ENCODE results near the gene CHRNB1. TPM values are rescaled to one million over a fixed set of nuclear protein-coding genes. Genes with fewer than 3 reads are reported as not detected.

The CHRNB1 gene
- total RNA-seq, 2 experiments from 2014 or later: 1.6 to 2.2 TPM

DNA sequence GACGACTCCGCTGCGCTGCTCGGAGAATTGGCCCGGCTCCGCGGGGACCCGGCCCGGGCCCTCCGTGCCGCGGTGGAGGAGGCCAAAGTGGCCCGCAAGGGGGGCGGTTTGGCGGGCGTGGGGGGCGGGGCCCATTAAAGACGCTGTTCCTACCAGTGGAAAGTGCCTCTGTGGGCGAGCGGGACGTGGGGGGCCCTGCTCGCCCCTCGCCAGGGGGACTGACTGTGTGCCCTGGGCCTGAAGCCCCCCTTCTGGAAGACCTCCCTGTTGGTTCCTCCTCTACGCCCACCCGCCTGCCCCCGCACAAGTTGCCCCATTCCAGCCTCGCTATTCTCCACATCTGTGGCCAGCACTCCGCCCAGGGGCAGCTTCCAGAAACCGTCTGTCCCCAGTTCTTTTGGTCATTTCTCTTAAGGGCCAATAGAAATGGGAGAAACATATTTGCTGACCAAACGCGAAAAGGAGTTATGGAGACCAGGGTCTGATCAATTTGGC lies 7.4 kb upstream of the CHRNB1 start:
- POLR2A ChIA-PET: interaction anchor here (0.9 to 9.0 kb wide), 23 partner anchors 10 to 392 kb away, joined by 3 to 156 read pairs (median 10); partner anchors contain the start of genes MPDU1, PLSCR3, POLR2A and SAT2
- TF ChIP-seq CTCF (IDR thresholded peaks at IDR 0.05): no peak
- H3K4me1 ChIP-seq (ENCODE audit: insufficient read depth, low read length): peaks cover 60% of the 10 kb centered on the region

GRCh38 chr17:7437950-7438614 lies 6.8 kb upstream of the CHRNB1 start:
- DNase-seq: peak in 13 of 14 experiments; percentile 23 to 83 (median 59)
- peaks cover 60% of the 10 kb centered on the region for H3K4me1 ChIP-seq (ENCODE audit: insufficient read depth, low read length)
- peak overlapping the region; percentile 85 for H3K4me3 Mint-ChIP-seq
- H3K36me3 ChIP-seq (ENCODE audit: insufficient read depth, low read length): no peaks in the 10 kb centered on the region
- H3K4me1 Mint-ChIP-seq (ENCODE audit: low read depth): peaks cover 48% of the 10 kb centered on the region
- H3K27me3 ChIP-seq (ENCODE audit: control insufficient read depth in 1 of 2, insufficient read depth in 2 of 2, low read length in 2 of 2): peaks cover 38 to 47% of the 10 kb centered on the region in 2 experiments
- no peak for ATAC-seq (ENCODE audit: poor library complexity)
- no peak overlapping the region for H3K27ac ChIP-seq (ENCODE audit: low read depth in 1 of 2, low read length in 2 of 2)
- peak overlapping the region; percentile 43 for H3K27ac Mint-ChIP-seq
- no peak for TF ChIP-seq CTCF (IDR thresholded peaks at IDR 0.05)
- peaks cover 44% of the 10 kb centered on the region for H3K27me3 Mint-ChIP-seq
- H3K36me3 Mint-ChIP-seq (ENCODE audit: low read depth): peaks cover 4% of the 10 kb centered on the region
- POLR2A ChIA-PET: interaction anchor here (0.6 to 9.0 kb wide), 7 partner anchors 17 to 249 kb away, joined by 3 to 156 read pairs (median 4); partner anchors contain the start of genes GABARAP, POLR2A, SLC35G6 and TP53
- peak overlapping the region; percentile 39 for H3K4me3 ChIP-seq (ENCODE audit: low read length)
- intact Hi-C loops (cut with DNase I, micrococcal nuclease): loop anchor here (1.0 to 10.0 kb wide), 11 partner anchors 41 to 391 kb away; partner anchors contain the start of genes CTDNEP1 (in 1 of the 2), EIF5A (in 1 of the 2), ELP5 (in 1 of the 2) and KCTD11 (in 1 of the 2)
- no peaks in the 10 kb centered on the region for H3K9me3 Mint-ChIP-seq
- CTCF ChIA-PET: interaction anchor here (1.7 to 4.8 kb wide), 8 partner anchors 17 to 123 kb away, joined by 3 to 61 read pairs (median 36); partner anchors contain the start of genes POLR2A, SENP3, TMEM95 and ZBTB4
- H3K9me3 ChIP-seq (ENCODE audit: control insufficient read depth in 1 of 2, insufficient read depth in 1 of 2, low read length in 2 of 2): peaks cover 0 to 12% of the 10 kb centered on the region in 2 experiments

More for the DNA sequence above, 7.4 kb upstream of the CHRNB1 start:
- Mint-ChIP-seq H3K36me3 (ENCODE audit: low read depth) (peaks cover 4% of the 10 kb centered on the region), H3K4me1 (ENCODE audit: low read depth) (peaks cover 48% of the 10 kb centered on the region), H3K9me3 (no peaks in the 10 kb centered on the region), H3K27ac (peak overlapping the region; percentile 43), H3K4me3 (peak overlapping the region; percentile 85), H3K27me3 (peaks cover 38% of the 10 kb centered on the region)
- peaks cover 0 to 12% of the 10 kb centered on the region in 2 experiments for H3K9me3 ChIP-seq (ENCODE audit: control insufficient read depth in 1 of 2, insufficient read depth in 1 of 2, low read length in 2 of 2)
- peaks cover 35 to 42% of the 10 kb centered on the region in 2 experiments for H3K27me3 ChIP-seq (ENCODE audit: control insufficient read depth in 1 of 2, insufficient read depth in 2 of 2, low read length in 2 of 2)
- H3K4me3 ChIP-seq (ENCODE audit: low read length): peak overlapping the region; percentile 16
- H3K27ac ChIP-seq (ENCODE audit: low read depth in 1 of 2, low read length in 2 of 2): no peak overlapping the region
- ATAC-seq (ENCODE audit: poor library complexity) (no peak), DNase-seq (peak in 1 of 14 experiments; percentile 17)
- intact Hi-C loops (cut with DNase I, micrococcal nuclease): loop anchor here (1.0 to 10.0 kb wide), 11 partner anchors 41 to 390 kb away; partner anchors contain the start of genes CTDNEP1 (in 1 of the 2), EIF5A (in 1 of the 2), ELP5 (in 1 of the 2) and KCTD11 (in 1 of the 2)
- CTCF ChIA-PET: interaction anchor here (0.6 to 4.8 kb wide), 39 partner anchors 8 to 385 kb away, joined by 3 to 61 read pairs (median 5); partner anchors contain the start of genes CHRNB1, MPDU1, NEURL4 and PLSCR3
- no peaks in the 10 kb centered on the region for H3K36me3 ChIP-seq (ENCODE audit: insufficient read depth, low read length)
